WERI-Rb-1 (cell line): Measurements from ENCODE around the gene FBRSL1.

Source experiments
- DNase-seq: peaks from one replicate; pipeline ENCODE4 v3.0.0-alpha.2; 2020
- H3K27ac ChIP-seq: fragments of 250-450 bp; sonication (Bioruptor Pico); 2 replicates; pipeline ENCODE4 v1.5.1; 2020; ENCODE audit warnings: mild to moderate bottlenecking, moderate library complexity
- H3K27me3 ChIP-seq: fragments of 250-450 bp; sonication (Bioruptor Pico); 2 replicates; pipeline ENCODE4 v1.5.1; 2021; ENCODE audit warnings: mild to moderate bottlenecking, low read depth, moderate library complexity; ENCODE audit not compliant: insufficient read depth, severe bottlenecking
- H3K36me3 ChIP-seq: fragments of 250-450 bp; sonication (Bioruptor Pico); 2 replicates; pipeline ENCODE4 v1.5.1; 2020; ENCODE audit warnings: mild to moderate bottlenecking, moderate library complexity
- H3K4me3 ChIP-seq: 2 replicates; pipeline ENCODE4 v1.5.1; 2011; ENCODE audit warnings: low read depth, mild to moderate bottlenecking, control low read depth, low read length
- H3K9me3 ChIP-seq: fragments of 250-450 bp; sonication (Bioruptor Pico); 2 replicates; pipeline ENCODE4 v1.5.1; 2021; ENCODE audit warnings: mild to moderate bottlenecking, moderate library complexity; ENCODE audit not compliant: severe bottlenecking
- CTCF ChIP-seq: IDR thresholded peaks from 2 replicates; pipeline ENCODE4 v1.5.1; 2011; ENCODE audit warnings: low read depth, mild to moderate bottlenecking, control low read depth, inconsistent platforms, low read length

The FBRSL1 gene

DNA sequence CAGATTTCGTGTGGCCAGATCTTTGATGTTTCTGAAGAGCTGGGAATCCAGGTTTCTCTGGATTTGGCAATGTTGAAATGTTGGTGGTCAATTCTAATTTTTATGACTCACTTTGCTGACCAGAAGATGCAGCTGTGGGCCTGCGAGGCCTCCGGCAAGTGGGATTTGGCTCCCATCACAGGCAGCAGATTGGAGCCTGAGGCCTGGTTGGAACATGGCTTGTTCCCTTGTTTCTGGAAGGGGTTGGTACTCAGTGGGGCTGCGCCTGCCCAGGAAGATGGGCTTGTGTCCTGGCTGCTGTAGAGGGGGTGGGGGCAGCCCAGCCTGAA, 23.1 kb downstream of the FBRSL1 start:
- H3K4me3 ChIP-seq = no peak overlapping the region
- H3K27ac ChIP-seq = no peak overlapping the region
- TF ChIP-seq CTCF = no peak
- DNase-seq = no peak
- no peaks in the 10 kb centered on the region for H3K9me3 ChIP-seq
- H3K36me3 ChIP-seq = peaks cover 29% of the 10 kb centered on the region
- H3K27me3 ChIP-seq = no peaks in the 10 kb centered on the region

DNA sequence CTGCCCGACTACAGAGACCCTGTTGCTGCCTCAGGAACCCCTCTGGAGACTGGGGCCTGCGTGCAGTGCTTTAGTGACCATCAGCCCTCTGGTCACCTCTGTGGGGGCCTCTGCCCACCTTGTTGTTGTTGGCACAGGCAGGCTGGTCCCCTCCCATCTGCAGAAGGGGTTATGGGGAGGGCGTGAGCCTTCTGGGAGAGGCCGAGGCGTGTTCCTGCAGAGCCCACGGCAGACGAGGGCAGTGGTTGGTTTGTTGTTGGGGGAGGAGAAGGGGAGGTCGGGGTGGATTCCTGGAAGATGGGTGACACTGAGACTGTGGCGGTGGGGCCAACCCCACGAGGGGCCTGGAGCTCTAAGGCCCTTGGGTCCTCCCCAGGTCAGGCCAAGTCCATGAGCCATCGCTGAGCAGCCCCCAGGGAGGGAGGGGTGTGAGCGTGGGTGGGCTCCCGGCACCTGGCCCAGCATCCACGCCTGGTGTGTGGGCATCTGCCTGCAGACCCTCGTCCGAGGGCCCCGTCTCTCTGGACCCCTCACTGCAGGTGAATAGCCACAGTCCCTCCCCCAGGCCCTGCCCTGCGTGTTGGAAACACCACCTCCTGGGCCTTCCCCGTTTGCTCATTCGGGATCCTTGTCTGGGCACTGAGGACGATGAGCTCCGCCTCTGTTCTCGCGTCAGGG, 23.6 kb downstream of the FBRSL1 start:
- no peaks in the 10 kb centered on the region for H3K27me3 ChIP-seq
- TF ChIP-seq CTCF = no peak

DNA sequence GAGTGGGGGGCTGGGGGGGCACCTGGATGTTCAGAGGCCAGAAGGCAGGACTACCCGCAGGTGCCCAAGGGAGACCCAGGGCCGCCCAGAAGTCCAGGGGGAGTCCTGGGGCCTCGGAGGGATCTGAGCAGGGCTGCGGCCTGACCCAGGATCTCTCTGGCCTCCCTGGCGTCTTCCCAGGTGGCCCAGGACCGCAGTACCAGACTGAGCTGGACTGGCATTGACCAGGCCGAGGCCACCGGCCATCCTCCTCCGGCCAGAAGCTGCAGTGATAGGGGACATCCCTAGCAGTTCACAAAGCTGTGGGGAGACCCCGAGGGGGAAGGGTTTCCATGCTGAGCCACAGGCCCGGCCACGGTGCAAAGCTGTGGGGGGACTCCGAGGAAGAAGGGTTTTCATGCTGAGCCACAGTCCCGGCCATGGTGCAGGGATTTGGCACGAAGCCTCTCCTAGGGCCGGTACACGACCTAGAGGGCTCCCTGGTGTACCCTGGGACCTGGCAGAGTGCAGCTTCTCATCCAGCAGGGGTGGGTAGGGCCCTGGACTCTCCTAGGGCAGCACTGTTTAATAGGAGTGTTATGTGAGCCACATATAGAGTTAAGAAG, 24.4 kb downstream of the FBRSL1 start:
- Histone ChIP-seq H3K27me3 (no peaks in the 10 kb centered on the region), H3K9me3 (peaks cover 10% of the 10 kb centered on the region), H3K27ac (no peak overlapping the region), H3K4me3 (no peak overlapping the region), H3K36me3 (peaks cover 26% of the 10 kb centered on the region)
- no peak for TF ChIP-seq CTCF
- no peak for DNase-seq

More for the DNA sequence above, 23.6 kb downstream of the FBRSL1 start:
- Histone ChIP-seq H3K36me3 (peaks cover 25% of the 10 kb centered on the region), H3K27ac (no peak overlapping the region), H3K4me3 (no peak overlapping the region), H3K9me3 (peaks cover 3% of the 10 kb centered on the region)
- no peak for DNase-seq

- H3K4me3 ChIP-seq = no peak overlapping the region
- H3K36me3 ChIP-seq = peaks cover 26% of the 10 kb centered on the region
- peaks cover 12% of the 10 kb centered on the region for H3K9me3 ChIP-seq
- no peak for DNase-seq
- no peak for TF ChIP-seq CTCF
- H3K27ac ChIP-seq = no peak overlapping the region
- H3K27me3 ChIP-seq = no peaks in the 10 kb centered on the region
Measured at GRCh38 chr12:132514838-132515237, 24.9 kb downstream of the FBRSL1 start.

- H3K9me3 ChIP-seq = peaks cover 12% of the 10 kb centered on the region
- no peak for DNase-seq
- TF ChIP-seq CTCF = no peak
- no peak overlapping the region for H3K4me3 ChIP-seq
- H3K27me3 ChIP-seq = no peaks in the 10 kb centered on the region
- no peak overlapping the region for H3K27ac ChIP-seq
- peaks cover 20% of the 10 kb centered on the region for H3K36me3 ChIP-seq
Measured at GRCh38 chr12:132516095-132517012, 26.4 kb downstream of the FBRSL1 start.
